PFSK-1 (cell line): ENCODE measurements around the gene ORAI1.

Experiments
- FOXP2 ChIP-seq: optimal IDR thresholded peaks from 2 replicates; pipeline ENCODE3; 2011; ENCODE audit warnings: borderline replicate concordance, control low read depth, inconsistent platforms; ENCODE audit not compliant: insufficient read depth; ENCODE audit errors: extremely low read length, extremely low read depth
- POLR2AphosphoS5 ChIP-seq: IDR thresholded peaks from 2 replicates; pipeline ENCODE4 v1.6.1; 2012; ENCODE audit warnings: low read depth, mild to moderate bottlenecking, control low read depth, low read length, moderate library complexity
- REST ChIP-seq, 2 experiments: IDR thresholded peaks; 2 replicates each; pipeline versions ENCODE4 v1.6.1 to v1.8.0; 2011 to 2012; ENCODE audit warnings: low read depth in 2 of 2, low read length in 2 of 2, control low read depth in 1 of 2, inconsistent platforms in 1 of 2, mild to moderate bottlenecking in 1 of 2, moderate library complexity in 1 of 2; ENCODE audit not compliant: insufficient read depth in 1 of 2
- SIN3A ChIP-seq: IDR thresholded peaks from 2 replicates; pipeline ENCODE4 v1.6.1; 2012; ENCODE audit warnings: mild to moderate bottlenecking, low read length, moderate library complexity, borderline replicate concordance; ENCODE audit not compliant: insufficient read depth
- TAF1 ChIP-seq: IDR thresholded peaks from 2 replicates; pipeline ENCODE4 v1.6.1; 2012; ENCODE audit warnings: low read length, control low read depth, borderline replicate concordance; ENCODE audit not compliant: insufficient read depth

ORAI1 gene

GRCh38 chr12:121657305-121658008 lies 31.1 kb downstream of the ORAI1 start:
- no peak for TF ChIP-seq REST (IDR thresholded peaks at IDR 0.05; ENCODE audit: insufficient read depth in 1 of 2, low read depth in 2 of 2, low read length in 2 of 2)

- TF ChIP-seq POLR2AphosphoS5: no peak
Observed at GRCh38 chr12:121663610-121663929, 37.2 kb downstream of the ORAI1 start.

- TF ChIP-seq POLR2AphosphoS5 (no peak), TAF1 (no peak), FOXP2 (no peak), SIN3A (no peak), REST (IDR thresholded peaks at IDR 0.05; ENCODE audit: insufficient read depth in 1 of 2, low read depth in 2 of 2, low read length in 2 of 2) (no peak)
Observed at GRCh38 chr12:121668750-121669520, 42.6 kb downstream of the ORAI1 start.

DNA sequence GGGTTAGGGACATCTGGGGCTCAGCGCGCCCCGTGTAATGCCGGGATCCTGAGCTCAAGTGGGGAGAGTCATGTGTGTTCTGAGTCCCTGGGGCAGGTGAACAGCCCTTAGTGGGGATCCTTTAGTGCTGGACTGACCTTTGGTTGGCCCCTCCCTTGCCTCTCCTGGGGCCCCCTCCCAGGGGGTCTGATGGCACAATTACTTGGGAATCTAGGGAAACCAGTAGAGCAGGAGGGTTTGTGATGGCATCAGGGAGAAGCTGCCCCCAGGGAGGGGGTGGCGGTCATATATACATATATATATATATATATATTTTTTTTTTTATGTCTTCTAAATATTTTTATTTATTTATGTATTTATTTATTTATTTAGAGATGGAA lies 43.2 kb downstream of the ORAI1 start, which contains the start of gene MORN3:
TSS of gene MORN3 (minus strand) at position 134 of the 380 bp plus-strand sequence. CDS start 171 bp downstream, outside the sequence.
- TF ChIP-seq REST (IDR thresholded peaks at IDR 0.05; ENCODE audit: insufficient read depth in 1 of 2, low read depth in 2 of 2, low read length in 2 of 2): no peak
- TF ChIP-seq TAF1: no peak
- no peak for TF ChIP-seq FOXP2
- no peak for TF ChIP-seq SIN3A
- TF ChIP-seq POLR2AphosphoS5: no peak

- TF ChIP-seq FOXP2: no peak
- TF ChIP-seq REST (IDR thresholded peaks at IDR 0.05; ENCODE audit: insufficient read depth in 1 of 2, low read depth in 2 of 2, low read length in 2 of 2): no peak
- no peak for TF ChIP-seq SIN3A
- TF ChIP-seq TAF1: no peak
- no peak for TF ChIP-seq POLR2AphosphoS5
Observed at GRCh38 chr12:121673013-121673511, 46.7 kb downstream of the ORAI1 start.
